Measurements from ENCODE around the gene ODF4. TPM values are rescaled to one million over a fixed set of nuclear protein-coding genes. Genes with fewer than 3 reads are reported as not detected.

The ODF4 gene
- total and polyA plus RNA-seq, 2 of the 4 experiments (the other 2 are of a cell fraction) = not detected

DNA sequence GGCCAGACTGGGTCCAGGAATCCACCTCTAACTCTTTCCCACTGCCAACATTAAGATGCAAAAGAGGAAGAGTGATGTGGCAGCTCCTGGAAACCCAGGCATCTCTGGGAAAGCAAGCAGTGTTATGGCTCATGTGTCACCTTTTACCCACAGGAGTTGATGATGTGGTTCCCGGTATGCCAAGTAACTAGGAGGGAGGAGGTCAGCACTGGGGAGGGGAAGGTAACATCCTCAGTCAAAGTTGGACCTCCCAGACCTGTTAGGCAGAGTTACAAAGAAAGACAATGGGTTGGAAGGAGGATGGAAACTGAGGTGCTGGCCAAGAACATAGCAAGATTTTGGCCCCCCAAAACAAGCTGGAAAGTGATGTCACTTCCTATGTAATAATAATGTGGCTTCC lies 25.5 kb downstream of the ODF4 start:
- POLR2A ChIA-PET (ENCODE audit: unreplicated experiment) = no interaction called here

More for the DNA sequence above, 25.5 kb downstream of the ODF4 start:
- Histone ChIP-seq H3K4me1 (ENCODE audit: control insufficient read depth, insufficient read depth, low read length) (peaks cover 24% of the 10 kb centered on the region), H4K8ac (ENCODE audit: low read depth in 2 of 2, low read length in 2 of 2) (peak overlapping the region in 1 of 2 experiments; percentile 52; a peak in 1 of 4 replicates), H3K23ac (ENCODE audit: low read depth, low read length) (no peak overlapping the region), H3K18ac (ENCODE audit: low read depth, low read length) (no peak overlapping the region), H3K9ac (ENCODE audit: low read depth, low read length) (no peak overlapping the region), H4K5ac (ENCODE audit: low read depth, low read length) (peak overlapping the region; percentile 41; the same call in 1 of the 2 replicates), H3K14ac (replicated peaks; ENCODE audit: low read depth, low read length) (peak overlapping the region; percentile 66; the same call in 1 of the 2 replicates), H3K27me3 (ENCODE audit: control insufficient read depth, insufficient read depth, low read length) (no peaks in the 10 kb centered on the region), H4K91ac (ENCODE audit: insufficient read depth, low read depth, low read length) (0 out of 2 replicates have a peak overlapping the region, but pooled peaks have one; percentile 5), H3K56ac (ENCODE audit: extremely low read depth, insufficient read depth, low read length) (no peak overlapping the region), H4K20me1 (ENCODE audit: insufficient read depth, low read length) (no peaks in the 10 kb centered on the region; the same call in 1 of the 2 replicates), H3K9me3 (ENCODE audit: control insufficient read depth, insufficient read depth, low read length) (no peaks in the 10 kb centered on the region), H2BK15ac (ENCODE audit: low read depth, low read length) (no peak overlapping the region), H3K4me2 (ENCODE audit: low read depth, low read length) (no peak overlapping the region), H2BK5ac (ENCODE audit: low read depth, low read length, poor library complexity, severe bottlenecking) (no peak overlapping the region), H3K27ac (ENCODE audit: insufficient read depth, low read length) (no peak overlapping the region), H3K4ac (ENCODE audit: low read depth, low read length) (peak overlapping the region; percentile 36; the same call in 1 of the 2 replicates), H3K36me3 (ENCODE audit: control insufficient read depth, insufficient read depth, low read length) (peaks cover 15% of the 10 kb centered on the region), H3K4me3 (ENCODE audit: insufficient read depth, low read depth, low read length) (no peak overlapping the region), H2AFZ (replicated peaks; ENCODE audit: low read length, poor library complexity) (no peak overlapping the region), H3K79me1 (ENCODE audit: low read depth in 1 of 2, low read length in 2 of 2) (peaks cover 5 to 18% of the 10 kb centered on the region in 2 experiments), H3K9me1 (ENCODE audit: insufficient read depth, low read length) (peaks cover 19% of the 10 kb centered on the region), H2BK20ac (ENCODE audit: low read depth, low read length) (no peak overlapping the region; the same call in 1 of the 2 replicates), H2BK120ac (ENCODE audit: low read depth, low read length) (0 out of 2 replicates have a peak overlapping the region, but pooled peaks have one; percentile 48), H2AK9ac (replicated peaks; ENCODE audit: low read depth, low read length, poor library complexity) (peak overlapping the region; percentile 4), H2AK5ac (ENCODE audit: low read depth, low read length) (peak overlapping the region; percentile 45; the same call in 1 of the 2 replicates)
- no peak for TF ChIP-seq RAD21 (IDR thresholded peaks at IDR 0.05; ENCODE audit: low read length)
- TF ChIP-seq MAZ (IDR thresholded peaks at IDR 0.05; ENCODE audit: borderline replicate concordance, low read depth, low read length) = no peak
- no peak for TF ChIP-seq POLR2A (IDR thresholded peaks at IDR 0.05; ENCODE audit: low read depth, low read length)
- TF ChIP-seq, protein P1, sequence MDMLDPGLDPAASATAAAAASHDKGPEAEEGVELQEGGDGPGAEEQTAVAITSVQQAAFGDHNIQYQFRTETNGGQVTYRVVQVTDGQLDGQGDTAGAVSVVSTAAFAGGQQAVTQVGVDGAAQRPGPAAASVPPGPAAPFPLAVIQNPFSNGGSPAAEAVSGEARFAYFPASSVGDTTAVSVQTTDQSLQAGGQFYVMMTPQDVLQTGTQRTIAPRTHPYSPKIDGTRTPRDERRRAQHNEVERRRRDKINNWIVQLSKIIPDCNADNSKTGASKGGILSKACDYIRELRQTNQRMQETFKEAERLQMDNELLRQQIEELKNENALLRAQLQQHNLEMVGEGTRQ (IDR thresholded peaks at IDR 0.05; ENCODE audit: low read depth, low read length) = no peak
- TF ChIP-seq, protein P2, sequence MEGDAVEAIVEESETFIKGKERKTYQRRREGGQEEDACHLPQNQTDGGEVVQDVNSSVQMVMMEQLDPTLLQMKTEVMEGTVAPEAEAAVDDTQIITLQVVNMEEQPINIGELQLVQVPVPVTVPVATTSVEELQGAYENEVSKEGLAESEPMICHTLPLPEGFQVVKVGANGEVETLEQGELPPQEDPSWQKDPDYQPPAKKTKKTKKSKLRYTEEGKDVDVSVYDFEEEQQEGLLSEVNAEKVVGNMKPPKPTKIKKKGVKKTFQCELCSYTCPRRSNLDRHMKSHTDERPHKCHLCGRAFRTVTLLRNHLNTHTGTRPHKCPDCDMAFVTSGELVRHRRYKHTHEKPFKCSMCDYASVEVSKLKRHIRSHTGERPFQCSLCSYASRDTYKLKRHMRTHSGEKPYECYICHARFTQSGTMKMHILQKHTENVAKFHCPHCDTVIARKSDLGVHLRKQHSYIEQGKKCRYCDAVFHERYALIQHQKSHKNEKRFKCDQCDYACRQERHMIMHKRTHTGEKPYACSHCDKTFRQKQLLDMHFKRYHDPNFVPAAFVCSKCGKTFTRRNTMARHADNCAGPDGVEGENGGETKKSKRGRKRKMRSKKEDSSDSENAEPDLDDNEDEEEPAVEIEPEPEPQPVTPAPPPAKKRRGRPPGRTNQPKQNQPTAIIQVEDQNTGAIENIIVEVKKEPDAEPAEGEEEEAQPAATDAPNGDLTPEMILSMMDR (conservative IDR thresholded peaks at IDR 0.05; ENCODE audit: low read depth, low read length) = no peak
- no peak for TF ChIP-seq NFE2L2 (IDR thresholded peaks at IDR 0.05; ENCODE audit: low read depth, low read length)
- TF ChIP-seq RCOR1 (IDR thresholded peaks at IDR 0.05; ENCODE audit: insufficient replicate concordance, low read length) = no peak
- no peak for TF ChIP-seq RFX5 (IDR thresholded peaks at IDR 0.05; ENCODE audit: low read depth, low read length)
- no peak for TF ChIP-seq SMC3 (IDR thresholded peaks at IDR 0.05; ENCODE audit: low read depth, low read length)
- TF ChIP-seq, protein P3, sequence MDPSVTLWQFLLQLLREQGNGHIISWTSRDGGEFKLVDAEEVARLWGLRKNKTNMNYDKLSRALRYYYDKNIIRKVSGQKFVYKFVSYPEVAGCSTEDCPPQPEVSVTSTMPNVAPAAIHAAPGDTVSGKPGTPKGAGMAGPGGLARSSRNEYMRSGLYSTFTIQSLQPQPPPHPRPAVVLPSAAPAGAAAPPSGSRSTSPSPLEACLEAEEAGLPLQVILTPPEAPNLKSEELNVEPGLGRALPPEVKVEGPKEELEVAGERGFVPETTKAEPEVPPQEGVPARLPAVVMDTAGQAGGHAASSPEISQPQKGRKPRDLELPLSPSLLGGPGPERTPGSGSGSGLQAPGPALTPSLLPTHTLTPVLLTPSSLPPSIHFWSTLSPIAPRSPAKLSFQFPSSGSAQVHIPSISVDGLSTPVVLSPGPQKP (IDR thresholded peaks at IDR 0.05; ENCODE audit: borderline replicate concordance, low read depth, low read length) = no peak
- no peak for TF ChIP-seq CEBPB (IDR thresholded peaks at IDR 0.05; ENCODE audit: low read depth, low read length)
- no peak for TF ChIP-seq BHLHE40 (IDR thresholded peaks at IDR 0.05; ENCODE audit: low read depth, low read length)
- TF ChIP-seq MXI1 (IDR thresholded peaks at IDR 0.05; ENCODE audit: borderline replicate concordance, low read depth, low read length) = no peak
- no peak for TF ChIP-seq FOS (IDR thresholded peaks at IDR 0.05; ENCODE audit: low read depth, low read length)
- TF ChIP-seq CHD1 (IDR thresholded peaks at IDR 0.05; ENCODE audit: low read depth, low read length) = no peak
- no peak for TF ChIP-seq MAFK (IDR thresholded peaks at IDR 0.05; ENCODE audit: low read depth, low read length)
- in situ Hi-C loops (cut with MboI; ENCODE audit: low sequenced_read_pairs) (no loop called here), intact Hi-C loops (cut with micrococcal nuclease) (no loop called here), dilution Hi-C loops (cut with HindIII; ENCODE audit: low sequenced_read_pairs, unreplicated experiment) (no loop called here)
- no CpG with 5 or more reads among the region's 1 CpG for WGBS, 2 experiments (ENCODE audit: extremely low coverage in 2 of 2, insufficient read length in 1 of 2)
- peak; percentile 76 for DNase-seq
- CTCF ChIA-PET = interaction anchor here (0.6 kb wide), 1 partner anchor 324 kb away, joined by 5 read pairs; no protein-coding TSS in a partner anchor
- ATAC-seq (ENCODE audit: low read depth) = no peak
- BruUV-seq (replicated peaks) = no TSS peak
